Spleen (tissue), 11 donors: ENCODE results near the gene GRIK4. TPM values are rescaled to one million over a fixed set of nuclear protein-coding genes. Genes with fewer than 3 reads are reported as not detected.
A peak's percentile ranks its signal among the peaks of the same experiment; 100 is the strongest.

Source experiments
- DNase-seq: peaks from one replicate; pipeline ENCODE4 v3.0.0-alpha.2; 2020
- H3K27ac ChIP-seq, 8 donors: fragments of 200-600 bp; sonication (generic) in 7 of 8; 1 replicate in 4 of 8; 2 replicates in 4 of 8; pipeline versions ENCODE4 v1.5.0 to v1.8.0; 2016 to 2021; ENCODE audit warnings: inconsistent platforms in 4 of 8, mild to moderate bottlenecking in 4 of 8, moderate library complexity in 1 of 8
- H3K27me3 ChIP-seq, 7 donors: fragments of 200-600 bp; sonication (generic) in 6 of 7; replicated peaks in 1 of 7; 1 replicate in 4 of 7; 2 replicates in 3 of 7; pipeline versions ENCODE4 v1.5.0 to v1.8.0; 2016 to 2021; ENCODE audit warnings: inconsistent platforms in 3 of 7, mild to moderate bottlenecking in 1 of 7
- H3K36me3 ChIP-seq, 6 donors: fragments of 200-600 bp; sonication (generic) in 5 of 6; 1 replicate in 4 of 6; 2 replicates in 2 of 6; pipeline versions ENCODE4 v1.5.0 to v1.8.0; 2016 to 2021; ENCODE audit warnings: inconsistent platforms in 2 of 6
- H3K4me1 ChIP-seq, 6 donors: fragments of 200-600 bp; sonication (generic) in 5 of 6; 1 replicate in 3 of 6; 2 replicates in 3 of 6; pipeline versions ENCODE4 v1.5.0 to v1.8.0; 2016 to 2021; ENCODE audit warnings: inconsistent platforms in 3 of 6
- H3K4me3 ChIP-seq, 8 donors: fragments of 200-600 bp; sonication (generic) in 7 of 8; 1 replicate in 4 of 8; 2 replicates in 4 of 8; pipeline versions ENCODE4 v1.5.0 to v1.8.0; 2016 to 2021; ENCODE audit warnings: inconsistent platforms in 4 of 8, mild to moderate bottlenecking in 4 of 8, moderate library complexity in 2 of 8
- H3K9me3 ChIP-seq, 8 donors: fragments of 200-600 bp; sonication (generic) in 7 of 8; 1 replicate in 4 of 8; 2 replicates in 4 of 8; pipeline versions ENCODE4 v1.5.0 to v1.8.0; 2016 to 2021; ENCODE audit warnings: inconsistent platforms in 4 of 8
- POLR2A ChIP-seq, 3 donors: fragments of 450-650 bp; IDR thresholded peaks; one replicate each; pipeline ENCODE4 v1.5.1; 2017; ENCODE audit warnings: antibody characterized with exemption in 3 of 3, mild to moderate bottlenecking in 1 of 3
- POLR2AphosphoS5 ChIP-seq, 3 donors: sonication (generic); formaldehyde crosslinking; IDR thresholded peaks; one replicate each; pipeline ENCODE4 v1.5.1; 2017; ENCODE audit warnings: antibody characterized with exemption in 3 of 3
- WGBS, 5 donors: extraction: QIAGEN DNeasy Blood & Tissue Kit in 3 of 5; methylation state at CpG; one replicate each; pipeline versions ENCODE4 v1.1.5 to v1.1.7; 2013 to 2018; 5-methylcytosine and 5-hydroxymethylcytosine counted together
- intact Hi-C: fragments of 100-400 bp; cut with DNase I; formaldehyde crosslinking; loops from one replicate; pipeline ENCODE4 v1.15.0; 2023; ENCODE audit warnings: low total_unique reads
- polyA plus RNA-seq, 3 donors: library from polyadenylated mRNA; stranded (reverse); fragments of 200-250 nt; gene quantifications; one replicate each; pipeline ENCODE4 v1.2.1, GENCODE V29; 2013
- total RNA-seq, 7 donors: library from RNA; depleted of rRNA in 3 of 7; stranded (reverse); fragments of >200 nt in 3 of 7; fragmentation: NEBNext Ultra II Directional in 4 of 7; extraction: Animal tissue kit (Norgen Biotek cat#: 25700) in 4 of 7; gene quantifications; one replicate each; pipeline versions ENCODE4 v1.1.0 to v1.2.1, GENCODE V29; 2016 to 2021
- TF ChIP-seq, protein P1 (sequence below), 11 experiments: fragments of 200-600 bp in 7 of 11; fragments of 450-650 bp in 4 of 11; sonication (generic) in 4 of 11; IDR thresholded peaks in 8 of 11; conservative IDR thresholded peaks in 3 of 11; 1 replicate in 7 of 11; 2 replicates in 4 of 11; pipeline versions ENCODE4 v1.4.0 to v1.8.0; 2016 to 2021; ENCODE audit warnings: antibody characterized with exemption in 11 of 11, inconsistent platforms in 4 of 11, mild to moderate bottlenecking in 1 of 11
- donor health status: healthy with polysubstance abuse.
- donor health status: DM: no; HTN: no; CAD: no; lungs with moderate emphysema.
- donor health status: DM: no; HTN: no; CAD: no.
- donor health status: Bipolar disorder and iron deficiency.
- donor health status: healthy.
- donor health status: DM: no; HTN: no; CAD: no.
- donor health status: DM: yes; HTN: yes; CAD: no.

The GRIK4 gene
- total and polyA plus RNA-seq, 10 donors: 0.04 to 2.4 (median 0.59) TPM

DNA sequence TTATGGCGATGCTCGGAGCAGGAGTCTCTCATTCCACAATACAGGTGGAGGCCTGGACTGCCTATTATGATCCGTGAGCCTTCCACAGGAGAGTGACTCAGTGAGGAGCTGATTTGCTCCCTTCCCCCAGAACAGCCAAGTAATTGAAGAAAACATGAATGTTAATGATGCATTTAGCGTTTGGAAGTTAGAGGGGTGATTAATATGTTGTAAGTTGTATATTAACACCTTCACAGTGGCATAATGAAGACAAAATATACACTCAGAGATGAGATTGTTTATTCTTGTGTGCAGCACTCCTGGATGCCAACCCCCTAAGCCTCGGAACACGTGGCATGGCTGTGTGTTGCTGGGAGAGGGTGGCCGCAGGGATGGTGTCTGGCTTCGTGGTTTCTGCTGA, 98.6 kb downstream of the GRIK4 start:
- H3K27ac ChIP-seq: no peak overlapping the region
- 88 to 94% (median 89%) methylated on average over 8 of the region's 8 CpGs for WGBS, 5 donors
- no peak for DNase-seq
- TF ChIP-seq, protein P1, sequence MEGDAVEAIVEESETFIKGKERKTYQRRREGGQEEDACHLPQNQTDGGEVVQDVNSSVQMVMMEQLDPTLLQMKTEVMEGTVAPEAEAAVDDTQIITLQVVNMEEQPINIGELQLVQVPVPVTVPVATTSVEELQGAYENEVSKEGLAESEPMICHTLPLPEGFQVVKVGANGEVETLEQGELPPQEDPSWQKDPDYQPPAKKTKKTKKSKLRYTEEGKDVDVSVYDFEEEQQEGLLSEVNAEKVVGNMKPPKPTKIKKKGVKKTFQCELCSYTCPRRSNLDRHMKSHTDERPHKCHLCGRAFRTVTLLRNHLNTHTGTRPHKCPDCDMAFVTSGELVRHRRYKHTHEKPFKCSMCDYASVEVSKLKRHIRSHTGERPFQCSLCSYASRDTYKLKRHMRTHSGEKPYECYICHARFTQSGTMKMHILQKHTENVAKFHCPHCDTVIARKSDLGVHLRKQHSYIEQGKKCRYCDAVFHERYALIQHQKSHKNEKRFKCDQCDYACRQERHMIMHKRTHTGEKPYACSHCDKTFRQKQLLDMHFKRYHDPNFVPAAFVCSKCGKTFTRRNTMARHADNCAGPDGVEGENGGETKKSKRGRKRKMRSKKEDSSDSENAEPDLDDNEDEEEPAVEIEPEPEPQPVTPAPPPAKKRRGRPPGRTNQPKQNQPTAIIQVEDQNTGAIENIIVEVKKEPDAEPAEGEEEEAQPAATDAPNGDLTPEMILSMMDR (IDR thresholded peaks at IDR 0.05 in 8 of 11, conservative IDR thresholded peaks at IDR 0.05 in 3 of 11): no peak
- TF ChIP-seq POLR2AphosphoS5 (IDR thresholded peaks at IDR 0.05) (no peak), POLR2A (IDR thresholded peaks at IDR 0.05) (no peak)
- H3K9me3 ChIP-seq: no peaks in the 10 kb centered on the region
- H3K27me3 ChIP-seq: peaks cover 0 to 7% (median 0%) of the 10 kb centered on the region in 7 donors
- H3K36me3 ChIP-seq: no peaks in the 10 kb centered on the region
- intact Hi-C loops: no loop called here
- H3K4me3 ChIP-seq: no peak overlapping the region
- H3K4me1 ChIP-seq: peaks cover 0 to 40% (median 26%) of the 10 kb centered on the region in 6 donors

DNA sequence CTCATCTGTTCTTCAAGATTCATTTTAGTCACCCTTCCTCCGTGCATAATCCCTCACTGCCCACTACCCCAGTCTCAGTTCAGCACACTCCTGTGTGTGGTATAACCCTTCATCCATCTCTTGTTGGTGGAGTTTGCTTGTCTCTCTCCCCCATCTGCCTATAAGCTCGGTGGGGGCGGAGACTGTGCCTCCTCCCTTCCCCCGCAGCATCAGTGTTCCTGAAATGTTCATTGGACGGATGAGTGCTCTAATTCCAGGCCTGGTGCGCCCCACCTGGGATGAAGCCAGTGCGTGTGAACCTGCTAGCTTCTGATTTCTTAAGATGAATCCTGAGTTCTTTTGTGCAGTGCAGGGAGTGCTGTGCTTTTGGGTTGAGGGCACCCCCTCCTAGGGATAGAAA, 100.0 kb downstream of the GRIK4 start:
- Histone ChIP-seq H3K9me3 (no peaks in the 10 kb centered on the region), H3K27ac (no peak overlapping the region), H3K4me3 (no peak overlapping the region), H3K36me3 (no peaks in the 10 kb centered on the region), H3K27me3 (peaks cover 0 to 7% (median 0%) of the 10 kb centered on the region in 7 donors), H3K4me1 (peaks cover 0 to 40% (median 26%) of the 10 kb centered on the region in 6 donors)
- no peak for TF ChIP-seq POLR2AphosphoS5 (IDR thresholded peaks at IDR 0.05)
- TF ChIP-seq POLR2A (IDR thresholded peaks at IDR 0.05): no peak
- TF ChIP-seq, protein P1 (IDR thresholded peaks at IDR 0.05 in 8 of 11, conservative IDR thresholded peaks at IDR 0.05 in 3 of 11): no peak
- no peak for DNase-seq
- intact Hi-C loops: no loop called here
- WGBS, 5 donors: 82 to 89% (median 86%) methylated on average over 7 of the region's 7 CpGs

DNA sequence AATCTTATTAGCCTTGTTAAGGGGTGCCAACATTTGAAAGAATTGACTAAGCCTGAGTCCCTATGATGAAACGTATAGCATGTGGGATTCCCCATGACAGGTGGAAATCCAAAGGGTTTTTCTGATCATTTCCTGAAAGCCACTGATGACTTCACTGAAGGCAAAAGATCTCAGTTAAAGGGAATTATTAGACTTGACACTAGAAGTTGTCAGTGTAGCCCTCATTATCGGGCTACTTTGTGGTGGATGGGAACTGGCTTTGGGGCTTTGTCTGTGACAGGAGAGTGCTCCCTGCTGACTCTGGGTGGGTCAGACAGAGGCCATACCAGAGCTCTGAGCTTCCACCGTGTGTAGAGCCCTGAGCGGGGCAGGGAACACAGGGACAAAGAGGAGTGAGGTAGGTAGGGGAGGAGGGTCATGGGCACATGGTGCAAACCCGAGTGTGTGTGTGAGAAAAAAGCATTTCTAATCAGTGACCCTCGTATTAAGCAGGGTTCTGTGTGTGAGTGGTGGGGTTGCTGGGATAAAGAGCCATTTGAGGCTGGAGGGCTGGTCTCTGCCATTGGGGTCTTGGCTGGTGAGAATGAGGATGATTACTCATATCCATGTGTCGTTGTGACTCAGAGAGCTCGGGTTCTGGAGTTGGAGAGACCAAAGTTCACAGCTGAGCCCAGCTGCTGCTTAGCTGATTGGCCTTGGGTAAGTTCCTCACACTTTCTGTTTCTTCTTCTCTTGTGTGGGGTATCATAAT, 101.1 kb downstream of the GRIK4 start:
- Histone ChIP-seq H3K4me3 (no peak overlapping the region), H3K9me3 (peaks cover 0 to 7% (median 3%) of the 10 kb centered on the region in 8 donors), H3K4me1 (peaks cover 0 to 40% (median 26%) of the 10 kb centered on the region in 6 donors), H3K27me3 (no peaks in the 10 kb centered on the region), H3K27ac (peak overlapping the region in 5 of 8 donors; percentile 5 to 69 (median 60)), H3K36me3 (no peaks in the 10 kb centered on the region)
- intact Hi-C loops: no loop called here
- no peak for TF ChIP-seq POLR2AphosphoS5 (IDR thresholded peaks at IDR 0.05)
- TF ChIP-seq, protein P1 (IDR thresholded peaks at IDR 0.05 in 8 of 11, conservative IDR thresholded peaks at IDR 0.05 in 3 of 11): no peak
- no peak for TF ChIP-seq POLR2A (IDR thresholded peaks at IDR 0.05)
- 50 to 62% (median 60%) methylated on average over 8 of the region's 8 CpGs for WGBS, 5 donors
- DNase-seq: no peak
